GM18873 (cell line): ENCODE data around the gene EARS2.
"Not testable (repeated sequence)": the region's sequence is repeated elsewhere in the genome, so short reads cannot be mapped to it uniquely, and the experiment has no call there.

ENCODE experiments used
- ATAC-seq: cut with Tn5 transposase; IDR thresholded peaks from one replicate; pipeline ENCODE4 v1.9.1; 2021; ENCODE audit warnings: mild to moderate bottlenecking, moderate library complexity, moderate number of reproducible peaks; ENCODE audit not compliant: unreplicated experiment, low FRiP score

The EARS2 gene

GRCh38 chr16:23556881-23557778, at the start of gene EARS2, which contains the start of gene UBFD1:
Gene EARS2, minus strand, starts transcription at chr16:23557350. Its CDS starts 7 bp downstream, at chr16:23557343.
Gene UBFD1, plus strand, starts transcription at chr16:23557727. Its CDS starts 16 bp downstream, at chr16:23557743.
- ATAC-seq: peak; percentile 86

GRCh38 chr16:23597003-23597756, 40.0 kb upstream of the EARS2 start:
- no peak for ATAC-seq

GRCh38 chr16:23595951-23596720, 39.0 kb upstream of the EARS2 start, which contains the start of gene NDUFAB1:
Gene NDUFAB1, minus strand, starts transcription at chr16:23596316. Its CDS starts 26 bp downstream, at chr16:23596290.
- peak; percentile 72 for ATAC-seq

- ATAC-seq: no peak
Observed at GRCh38 chr16:23595246-23595950, 38.2 kb upstream of the EARS2 start.

GRCh38 chr16:23594186-23594585, 37.0 kb upstream of the EARS2 start:
- no peak for ATAC-seq

GRCh38 chr16:23590181-23590580, 33.0 kb upstream of the EARS2 start:
- ATAC-seq: no peak

GRCh38 chr16:23587726-23588125, 30.6 kb upstream of the EARS2 start:
- ATAC-seq: no peak

- ATAC-seq: no peak
Observed at GRCh38 chr16:23584186-23585076, 27.3 kb upstream of the EARS2 start.

GRCh38 chr16:23583271-23583670, 26.1 kb upstream of the EARS2 start:
- ATAC-seq: not testable (repeated sequence)

- no peak for ATAC-seq
Observed at GRCh38 chr16:23581764-23582163, 24.6 kb upstream of the EARS2 start.

- no peak for ATAC-seq
Observed at GRCh38 chr16:23580391-23580790, 23.2 kb upstream of the EARS2 start.

- ATAC-seq: no peak
Observed at GRCh38 chr16:23579371-23579770, 22.2 kb upstream of the EARS2 start.

GRCh38 chr16:23578101-23578830, 21.1 kb upstream of the EARS2 start:
- no peak for ATAC-seq

- ATAC-seq: no peak
Observed at GRCh38 chr16:23577493-23577892, 20.3 kb upstream of the EARS2 start.

- no peak for ATAC-seq
Observed at GRCh38 chr16:23575834-23576233, 18.7 kb upstream of the EARS2 start.

GRCh38 chr16:23573817-23574216, 16.7 kb upstream of the EARS2 start:
- ATAC-seq: no peak

- no peak for ATAC-seq
Observed at GRCh38 chr16:23572394-23572793, 15.2 kb upstream of the EARS2 start.

- ATAC-seq: no peak
Observed at GRCh38 chr16:23571895-23572294, 14.7 kb upstream of the EARS2 start.
